Transverse colon (tissue), 4 donors: Measurements from ENCODE around the gene SGF29.

ENCODE experiments used
- CTCF ChIP-seq, 5 experiments: fragments of 200-600 bp in 3 of 5; fragments of 450-650 bp in 2 of 5; sonication (generic) in 3 of 5; IDR thresholded peaks; 1 replicate in 2 of 5; 2 replicates in 3 of 5; pipeline ENCODE4 v1.5.1; 2016 to 2017; ENCODE audit warnings: antibody characterized with exemption in 5 of 5, inconsistent platforms in 3 of 5, mild to moderate bottlenecking in 2 of 5, moderate library complexity in 1 of 5
- EP300 ChIP-seq: sonication (generic); formaldehyde crosslinking; IDR thresholded peaks from one replicate; pipeline ENCODE4 v1.6.1; 2017; ENCODE audit warnings: antibody characterized with exemption, low read depth
- POLR2AphosphoS5 ChIP-seq, 3 donors: sonication (generic); formaldehyde crosslinking; IDR thresholded peaks; one replicate each; pipeline ENCODE4 v1.6.1; 2016; ENCODE audit warnings: antibody characterized with exemption in 3 of 3

DNA sequence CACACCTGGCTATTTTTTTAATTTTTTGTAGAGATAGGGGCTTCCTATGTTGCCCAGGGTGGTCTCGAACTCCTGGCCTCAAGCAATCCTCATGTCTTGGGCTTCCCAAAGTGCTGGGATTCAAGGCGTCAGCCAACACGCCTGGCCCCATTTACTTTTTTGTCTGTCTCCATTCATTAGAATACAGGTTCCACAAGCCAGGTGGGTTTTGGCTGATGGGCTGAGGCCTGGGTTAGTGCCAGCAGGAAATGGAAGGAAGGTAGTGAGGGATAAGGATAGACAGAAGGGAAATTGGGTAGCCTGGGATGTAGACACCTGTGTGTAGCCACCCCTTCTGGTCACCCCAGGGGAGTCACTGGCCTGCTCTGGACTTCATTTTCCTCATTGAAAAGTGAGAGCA is 42.7 kb upstream of the SGF29 start:
- TF ChIP-seq POLR2AphosphoS5 (IDR thresholded peaks at IDR 0.05) (no peak), CTCF (IDR thresholded peaks at IDR 0.05) (no peak), EP300 (no peak)
